ENCODE data around the gene DPP7. TPM values are rescaled to one million over a fixed set of nuclear protein-coding genes. Genes with fewer than 3 reads are reported as not detected.
A peak's percentile ranks its signal among the peaks of the same experiment; 100 is the strongest.

The DPP7 gene
- total RNA-seq (2021; ENCODE audit: unreplicated experiment) (291 TPM), Bru-seq, nascent RNA (percentile 70 among the genes with signal in this experiment), BruChase-seq, experiment 1, labeled RNA remaining after a 6-hour chase (percentile 90 among the genes with signal in this experiment), BruChase-seq, experiment 2, labeled RNA remaining after a 2-hour chase (percentile 83 among the genes with signal in this experiment)
- 302 and 326 TPM in 2 replicates for polyA plus RNA-seq (2012)
- long read RNA-seq, transcript DPP7-210 (5 exons, 958 nt), result minor isoform, 13 of 433 reads
- long read RNA-seq, transcript DPP7-201 (13 exons, 1,590 nt), result major isoform, 143 of 433 reads
- long read RNA-seq, partial matches to known transcripts, result 96 of 433 reads
- long read RNA-seq, other reads (novel, unspliced or antisense), result 181 of 433 reads

GRCh38 chr9:137114613-137115393, at the start of gene DPP7:
Gene DPP7, minus strand, starts transcription at chr9:137114733. Its CDS starts 20 bp downstream, at chr9:137114713.
- peak within 1 kb of the TSS; percentile 54 to 67 for H3K4me3 ChIP-seq (replicated peaks in 1 of 2; ENCODE audit: low read depth in 1 of 2, low read length in 2 of 2)
- peaks cover 4 to 19% of the 10 kb centered on the region in 2 experiments for H3K4me1 ChIP-seq (ENCODE audit: control insufficient read depth in 1 of 2, insufficient read depth in 2 of 2, low read length in 2 of 2)
- no peaks in the 10 kb centered on the region for H3K9me2 ChIP-seq (ENCODE audit: insufficient read depth)
- H2AFZ ChIP-seq (ENCODE audit: low read depth, low read length, poor library complexity, severe bottlenecking), result peak within 1 kb of the TSS; percentile 68
- ATAC-seq, result peak; percentile 80
- peak within 1 kb of the TSS; percentile 96 for H3K4me2 ChIP-seq (ENCODE audit: low read length)
- BruUV-seq (replicated peaks), result no TSS peak
- no peaks in the 10 kb centered on the region for H3K27me3 ChIP-seq (ENCODE audit: insufficient read depth, low read length)
- H3K27ac ChIP-seq (ENCODE audit: low read depth, low read length), result peak within 1 kb of the TSS; percentile 72
- H3K79me2 ChIP-seq (ENCODE audit: insufficient read depth, low read length), result peaks cover 19% of the 10 kb centered on the region
- peaks cover 8 to 29% of the 10 kb centered on the region in 2 experiments; a peak in 3 of 4 replicates for H3K36me3 ChIP-seq (ENCODE audit: control insufficient read depth in 1 of 2, insufficient read depth in 2 of 2, low read length in 2 of 2)
- RAD21 ChIA-PET (ENCODE audit: low non-redundant PET in 1 of 2, low total read pairs in 2 of 2, uncharacterized antibody in 2 of 2, unreplicated experiment in 2 of 2), result no interaction called here
- intact Hi-C loops (cut with micrococcal nuclease), result no loop called here
- CTCF ChIA-PET, result interaction anchor here (0.7 to 1.2 kb wide), 2 partner anchors 68 to 112 kb away, joined by 3 to 5 read pairs; partner anchors contain the start of genes NPDC1 and RNF224
- no peaks in the 10 kb centered on the region for H3K9me3 ChIP-seq (ENCODE audit: control insufficient read depth in 1 of 2, insufficient read depth in 1 of 2, low read depth in 1 of 2, low read length in 2 of 2)
- peak within 1 kb of the TSS; percentile 83 for H3K9ac ChIP-seq (ENCODE audit: low read length)
- no peaks in the 10 kb centered on the region for H4K20me1 ChIP-seq (ENCODE audit: insufficient read depth)
- POLR2A ChIA-PET, result interaction anchor here (0.6 to 2.0 kb wide), 3 partner anchors 8 to 126 kb away, joined by 3 to 5 read pairs (median 3); partner anchors contain the start of gene TUBB4B
- no peak for DNase-seq (ENCODE audit: low read depth, low spot score)
- no peak for TF ChIP-seq CTCF (IDR thresholded peaks at IDR 0.05 in 2 of 3, conservative IDR thresholded peaks at IDR 0.05 in 1 of 3; ENCODE audit: borderline replicate concordance in 1 of 3, insufficient read depth in 1 of 3, low read depth in 2 of 3, low read length in 2 of 3)
- no peak for TF ChIP-seq TCF7L2 (IDR thresholded peaks at IDR 0.05; ENCODE audit: borderline replicate concordance, extremely low read depth, insufficient read depth, insufficient read length)
- TF ChIP-seq CBX3 (IDR thresholded peaks at IDR 0.05; ENCODE audit: low read depth), result no peak
- TF ChIP-seq ZNF274 (IDR thresholded peaks at IDR 0.05; ENCODE audit: low read depth, low read length), result no peak
- TF ChIP-seq YY1 (IDR thresholded peaks at IDR 0.05; ENCODE audit: extremely low read depth, insufficient replicate concordance, low read depth, low read length), result no peak
- no peak for TF ChIP-seq FOSL1 (IDR thresholded peaks at IDR 0.05; ENCODE audit: low read depth)
- no peak for TF ChIP-seq JUND (IDR thresholded peaks at IDR 0.05)
- TF ChIP-seq, protein P1, sequence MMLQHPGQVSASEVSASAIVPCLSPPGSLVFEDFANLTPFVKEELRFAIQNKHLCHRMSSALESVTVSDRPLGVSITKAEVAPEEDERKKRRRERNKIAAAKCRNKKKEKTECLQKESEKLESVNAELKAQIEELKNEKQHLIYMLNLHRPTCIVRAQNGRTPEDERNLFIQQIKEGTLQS (IDR thresholded peaks at IDR 0.05), result no peak
- TF ChIP-seq POLR2AphosphoS5 (IDR thresholded peaks at IDR 0.05; ENCODE audit: low read depth, low read length), result peak; percentile 83
- TF ChIP-seq, protein P2, sequence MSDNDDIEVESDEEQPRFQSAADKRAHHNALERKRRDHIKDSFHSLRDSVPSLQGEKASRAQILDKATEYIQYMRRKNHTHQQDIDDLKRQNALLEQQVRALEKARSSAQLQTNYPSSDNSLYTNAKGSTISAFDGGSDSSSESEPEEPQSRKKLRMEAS (IDR thresholded peaks at IDR 0.05), result peak; percentile 92
- no peak for TF ChIP-seq SP1 (IDR thresholded peaks at IDR 0.05; ENCODE audit: low read depth)
- no peak for TF ChIP-seq EGR1 (IDR thresholded peaks at IDR 0.05; ENCODE audit: low read depth)
- no peak for TF ChIP-seq EZH2phosphoT487 (IDR thresholded peaks at IDR 0.05; ENCODE audit: borderline replicate concordance)
- TF ChIP-seq CEBPB (IDR thresholded peaks at IDR 0.05; ENCODE audit: low read depth), result no peak
- TF ChIP-seq REST (IDR thresholded peaks at IDR 0.05; ENCODE audit: low read depth), result no peak
- TF ChIP-seq ELF1 (IDR thresholded peaks at IDR 0.05; ENCODE audit: borderline replicate concordance, low read depth), result no peak
- TF ChIP-seq ZFX (IDR thresholded peaks at IDR 0.05), result peak; percentile 73; the same call in 1 of the 2 replicates
- no peak for TF ChIP-seq EZH2 (IDR thresholded peaks at IDR 0.05)
